GM06990 (cell line): ENCODE data around the gene CTU2.

Experiments used
- DNase-seq: peaks from one replicate; pipeline ENCODE4 v3.0.0-alpha.2; 2011; ENCODE audit not compliant: insufficient read length; ENCODE audit errors: extremely low read depth
- H3K27me3 ChIP-seq: replicated peaks from 2 replicates; pipeline ENCODE4 v1.6.0; 2011; ENCODE audit warnings: low read length; ENCODE audit not compliant: control insufficient read depth, insufficient read depth
- H3K36me3 ChIP-seq: 2 replicates; pipeline ENCODE4 v1.5.1; 2011; ENCODE audit warnings: low read length; ENCODE audit not compliant: control insufficient read depth, insufficient read depth
- H3K4me3 ChIP-seq: replicated peaks from 2 replicates; pipeline ENCODE4 v1.5.1; 2011; ENCODE audit warnings: low read depth, mild to moderate bottlenecking, control low read depth, low read length
- TF ChIP-seq, protein P1 (sequence below): IDR thresholded peaks from 2 replicates; pipeline ENCODE4 v1.5.1; 2011; ENCODE audit warnings: low read length, control low read depth, mild to moderate bottlenecking, inconsistent platforms; ENCODE audit not compliant: insufficient read depth, poor library complexity, severe bottlenecking

The CTU2 gene

DNA sequence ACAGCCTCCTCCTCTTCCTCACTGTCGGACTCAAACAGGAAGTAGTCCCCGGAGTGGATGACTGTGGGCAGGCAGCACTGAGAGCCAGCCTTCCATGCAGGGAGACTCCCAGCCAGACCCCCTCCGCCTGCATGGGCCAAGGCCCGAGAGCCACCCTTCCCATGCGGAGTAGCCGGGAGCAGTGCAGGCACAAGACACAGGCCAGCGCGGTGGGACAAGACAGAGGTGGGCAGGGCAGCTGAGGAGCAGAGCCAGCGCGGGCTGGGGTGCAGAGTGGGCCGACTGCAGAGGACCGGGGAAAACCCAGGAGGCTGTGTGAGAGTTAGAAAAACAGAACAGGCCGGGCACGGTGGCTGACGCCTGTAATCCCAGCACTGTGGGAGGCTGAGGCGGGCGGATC is 17.6 kb downstream of the CTU2 start:
- no peak overlapping the region for H3K4me3 ChIP-seq
- no peaks in the 10 kb centered on the region for H3K27me3 ChIP-seq
- DNase-seq = no peak
- TF ChIP-seq, protein P1, sequence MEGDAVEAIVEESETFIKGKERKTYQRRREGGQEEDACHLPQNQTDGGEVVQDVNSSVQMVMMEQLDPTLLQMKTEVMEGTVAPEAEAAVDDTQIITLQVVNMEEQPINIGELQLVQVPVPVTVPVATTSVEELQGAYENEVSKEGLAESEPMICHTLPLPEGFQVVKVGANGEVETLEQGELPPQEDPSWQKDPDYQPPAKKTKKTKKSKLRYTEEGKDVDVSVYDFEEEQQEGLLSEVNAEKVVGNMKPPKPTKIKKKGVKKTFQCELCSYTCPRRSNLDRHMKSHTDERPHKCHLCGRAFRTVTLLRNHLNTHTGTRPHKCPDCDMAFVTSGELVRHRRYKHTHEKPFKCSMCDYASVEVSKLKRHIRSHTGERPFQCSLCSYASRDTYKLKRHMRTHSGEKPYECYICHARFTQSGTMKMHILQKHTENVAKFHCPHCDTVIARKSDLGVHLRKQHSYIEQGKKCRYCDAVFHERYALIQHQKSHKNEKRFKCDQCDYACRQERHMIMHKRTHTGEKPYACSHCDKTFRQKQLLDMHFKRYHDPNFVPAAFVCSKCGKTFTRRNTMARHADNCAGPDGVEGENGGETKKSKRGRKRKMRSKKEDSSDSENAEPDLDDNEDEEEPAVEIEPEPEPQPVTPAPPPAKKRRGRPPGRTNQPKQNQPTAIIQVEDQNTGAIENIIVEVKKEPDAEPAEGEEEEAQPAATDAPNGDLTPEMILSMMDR = no peak
- H3K36me3 ChIP-seq = peaks cover 65% of the 10 kb centered on the region

DNA sequence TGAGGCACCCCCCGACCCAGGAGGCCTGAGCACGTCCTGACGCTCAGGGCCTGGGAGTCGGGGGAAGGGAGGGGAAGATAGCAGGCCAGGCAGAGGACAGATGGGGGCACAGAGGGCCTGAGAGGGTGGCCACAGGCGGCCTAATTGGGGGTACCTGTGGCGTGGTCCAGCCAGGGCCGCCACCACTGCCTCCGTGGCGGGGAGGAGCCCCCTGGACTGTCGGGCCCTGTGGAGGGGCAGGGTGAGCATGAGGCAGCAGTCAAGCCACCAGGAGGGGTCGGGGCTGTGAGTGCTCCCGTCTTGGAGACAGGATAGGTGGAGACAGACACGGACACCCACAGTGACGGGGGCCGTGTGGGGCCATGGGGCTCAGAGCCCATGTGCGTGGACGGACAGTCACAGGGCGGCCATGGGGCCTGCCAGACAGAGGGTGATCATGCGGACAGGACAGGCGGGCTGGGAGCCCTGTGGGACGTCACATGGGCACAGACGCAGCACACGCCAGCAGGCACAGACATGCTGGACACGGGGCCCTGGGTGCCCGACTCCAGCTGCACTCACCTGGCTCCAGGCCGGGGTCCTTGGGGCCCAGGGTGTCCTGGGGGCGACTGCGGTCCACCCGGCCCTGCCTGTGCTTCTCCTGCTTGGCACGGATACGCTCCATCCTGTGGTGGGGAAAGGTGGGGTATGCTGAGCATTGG is 18.7 kb downstream of the CTU2 start:
- DNase-seq = no peak
- Histone ChIP-seq H3K4me3 (no peak overlapping the region), H3K36me3 (peaks cover 55% of the 10 kb centered on the region), H3K27me3 (no peaks in the 10 kb centered on the region)
- TF ChIP-seq, protein P1 = no peak

DNA sequence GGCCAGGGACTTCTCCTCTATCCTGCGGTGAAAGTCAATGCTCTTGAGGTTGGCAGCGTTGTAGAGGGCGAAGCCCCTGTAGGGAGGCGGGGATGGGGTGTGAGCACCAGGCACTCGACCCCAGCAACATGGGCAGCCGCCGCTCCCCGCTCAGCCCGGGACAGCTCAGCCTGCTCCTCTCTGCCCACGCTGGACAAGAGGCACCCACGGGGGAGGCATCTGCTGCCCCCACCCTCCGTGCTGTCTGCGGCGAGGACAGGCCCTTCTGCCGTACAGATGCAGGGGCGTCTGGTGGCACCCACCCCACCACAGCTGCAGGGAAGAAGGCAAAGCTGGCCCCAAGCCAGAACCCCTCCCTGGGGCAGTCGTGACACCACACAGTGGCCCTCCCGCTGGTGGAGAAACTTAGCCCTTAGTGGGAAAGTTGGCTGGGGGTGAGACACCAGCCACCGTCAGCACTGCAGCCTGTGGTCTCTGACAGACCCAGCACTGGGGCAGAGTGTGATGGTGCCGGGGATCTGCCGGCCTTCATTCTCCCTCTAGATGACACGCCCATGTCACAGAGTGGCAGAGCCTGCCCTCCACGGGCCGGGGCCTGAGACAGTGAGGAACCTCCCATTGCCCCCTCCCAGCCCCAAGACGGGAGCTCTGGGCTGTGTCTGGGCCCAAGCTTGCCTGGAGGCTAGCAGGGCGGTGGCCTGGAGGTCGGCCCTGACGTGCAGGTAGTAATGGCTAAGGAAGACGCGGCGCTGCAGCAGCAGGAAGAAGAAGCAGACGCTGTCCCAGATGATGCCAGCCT is 19.5 kb downstream of the CTU2 start:
- peaks cover 52% of the 10 kb centered on the region for H3K36me3 ChIP-seq
- no peak for DNase-seq

DNA sequence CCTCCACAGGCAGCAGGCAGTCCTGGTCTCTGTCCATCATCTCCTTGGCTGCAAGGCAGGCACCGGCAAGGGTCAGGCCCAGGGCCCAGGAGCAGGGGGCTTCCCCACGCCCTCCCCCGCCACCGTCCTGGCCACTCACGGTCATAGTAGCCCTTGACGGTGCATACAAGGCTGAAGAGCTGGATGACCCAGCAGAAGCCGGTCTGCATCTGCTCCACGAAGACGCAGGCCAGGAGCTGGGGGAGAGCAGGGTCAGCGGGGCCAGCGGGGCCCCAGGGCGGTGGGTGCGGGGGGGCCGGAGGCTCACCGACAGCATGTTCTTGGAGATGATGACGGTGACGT is 20.1 kb downstream of the CTU2 start:
- Histone ChIP-seq H3K36me3 (peaks cover 52% of the 10 kb centered on the region), H3K4me3 (no peak overlapping the region), H3K27me3 (no peaks in the 10 kb centered on the region)
- DNase-seq = no peak
- TF ChIP-seq, protein P1 = no peak

More for the DNA sequence above, 19.5 kb downstream of the CTU2 start:
- TF ChIP-seq, protein P1 = no peak
- no peaks in the 10 kb centered on the region for H3K27me3 ChIP-seq
- H3K4me3 ChIP-seq = no peak overlapping the region

DNA sequence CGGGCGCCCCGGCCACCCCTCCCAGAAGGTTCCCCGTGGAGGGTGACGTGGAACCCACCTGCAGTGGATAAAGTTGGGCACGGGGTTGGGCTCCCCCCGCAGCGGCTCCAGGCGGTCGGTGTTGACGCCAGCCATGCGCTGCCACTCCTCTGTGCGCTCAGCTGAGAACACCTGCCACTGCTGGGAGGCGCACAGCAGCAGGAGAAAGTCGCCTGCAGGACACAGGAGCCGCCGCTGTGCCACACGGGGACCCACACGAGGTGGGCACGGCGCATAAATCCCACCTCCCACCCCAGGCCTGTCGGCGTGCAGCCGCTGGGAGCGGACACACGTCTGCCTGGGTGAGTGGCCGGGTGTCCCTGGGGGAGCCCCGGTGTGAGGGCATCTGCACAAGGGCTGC is 20.7 kb downstream of the CTU2 start:
- H3K36me3 ChIP-seq = peaks cover 50% of the 10 kb centered on the region
- no peak for DNase-seq
- TF ChIP-seq, protein P1 = no peak
- no peaks in the 10 kb centered on the region for H3K27me3 ChIP-seq
- no peak overlapping the region for H3K4me3 ChIP-seq
